ENCODE results near the gene SEC61A2.

The SEC61A2 gene

DNA sequence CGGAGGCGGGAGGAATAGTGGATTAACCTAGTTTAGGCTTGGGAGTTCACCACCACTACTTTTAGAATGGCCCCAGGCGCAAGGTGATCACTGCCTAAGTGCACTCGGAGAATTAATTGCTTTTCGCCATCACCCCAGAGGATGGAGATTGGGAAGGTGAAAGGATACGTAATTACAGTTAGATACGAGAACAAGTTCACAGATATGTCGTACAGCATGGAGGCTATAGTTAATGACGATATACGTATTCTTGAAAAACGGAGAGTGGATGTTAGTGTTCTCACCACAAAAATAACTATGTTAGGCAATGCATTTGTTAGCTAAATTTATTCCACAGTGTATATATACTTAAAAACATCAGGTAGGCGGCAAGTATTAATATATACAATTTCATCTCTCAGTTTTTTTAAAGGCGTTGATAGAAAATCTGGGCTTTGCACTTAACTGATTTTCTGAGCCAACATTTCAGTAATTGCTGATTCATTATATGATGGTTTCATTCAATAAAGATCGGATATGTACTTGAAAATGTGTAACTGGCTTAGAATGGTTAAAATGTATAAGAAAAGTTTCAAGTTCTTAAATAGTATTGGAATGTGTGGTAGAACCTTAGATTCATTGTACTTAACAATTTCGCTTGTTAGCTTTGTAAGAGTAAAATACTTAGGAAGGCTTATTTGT, 67.2 kb downstream of the SEC61A2 start:
- no peak for DNase-seq (ENCODE audit: low spot score)

- DNase-seq (ENCODE audit: low spot score): no peak
Observed at GRCh38 chr10:12198156-12198555, 68.7 kb downstream of the SEC61A2 start.

- no peak for DNase-seq (ENCODE audit: low spot score)
Observed at GRCh38 chr10:12200850-12201249, 71.4 kb downstream of the SEC61A2 start.

DNA sequence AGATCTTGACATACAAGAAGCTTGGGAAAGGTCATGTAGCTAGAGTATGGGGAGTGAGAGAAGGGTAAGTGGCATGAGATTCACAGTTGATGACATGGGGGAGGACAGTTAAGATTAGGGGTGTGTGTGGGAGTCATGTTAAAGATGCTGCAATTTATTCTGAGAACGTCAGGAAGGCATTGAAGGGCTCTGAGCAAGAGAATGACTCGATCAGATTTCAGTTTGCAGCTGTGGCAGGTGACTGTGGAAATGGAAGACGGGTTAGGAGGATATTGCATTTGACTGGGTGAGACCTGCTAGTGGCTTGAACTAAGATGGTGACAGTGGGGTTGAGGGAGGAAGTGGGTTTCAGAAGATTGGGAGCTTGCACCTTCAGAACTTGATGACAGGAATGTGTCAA, 72.1 kb downstream of the SEC61A2 start:
- DNase-seq (ENCODE audit: low spot score): no peak

DNA sequence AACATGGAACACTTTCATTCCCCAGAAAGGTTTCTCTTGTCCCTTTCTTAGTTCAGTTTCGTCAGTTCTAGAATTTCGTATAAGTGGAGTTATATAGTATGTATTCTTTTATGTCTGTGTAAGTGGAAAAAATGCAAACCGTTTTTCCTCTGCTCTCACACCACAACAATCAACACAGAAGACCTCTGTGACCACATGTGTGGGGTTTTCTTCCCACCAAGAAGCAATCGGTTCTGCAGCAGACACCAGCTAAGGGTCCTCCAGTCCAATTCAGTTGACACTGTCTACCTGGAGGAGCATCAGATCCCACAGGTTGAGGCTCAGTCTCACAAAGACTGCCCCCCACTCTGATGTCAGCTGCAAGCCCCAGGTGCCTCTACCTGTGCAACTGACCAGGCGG, 72.7 kb downstream of the SEC61A2 start:
- DNase-seq (ENCODE audit: low spot score): no peak

- DNase-seq (ENCODE audit: low spot score): no peak
Observed at GRCh38 chr10:12205082-12205481, 75.6 kb downstream of the SEC61A2 start.

GRCh38 chr10:12207114-12207513, 77.6 kb downstream of the SEC61A2 start:
- no peak for DNase-seq (ENCODE audit: low spot score)

- no peak for DNase-seq (ENCODE audit: low spot score)
Observed at GRCh38 chr10:12208460-12208859, 79.0 kb downstream of the SEC61A2 start.

DNA sequence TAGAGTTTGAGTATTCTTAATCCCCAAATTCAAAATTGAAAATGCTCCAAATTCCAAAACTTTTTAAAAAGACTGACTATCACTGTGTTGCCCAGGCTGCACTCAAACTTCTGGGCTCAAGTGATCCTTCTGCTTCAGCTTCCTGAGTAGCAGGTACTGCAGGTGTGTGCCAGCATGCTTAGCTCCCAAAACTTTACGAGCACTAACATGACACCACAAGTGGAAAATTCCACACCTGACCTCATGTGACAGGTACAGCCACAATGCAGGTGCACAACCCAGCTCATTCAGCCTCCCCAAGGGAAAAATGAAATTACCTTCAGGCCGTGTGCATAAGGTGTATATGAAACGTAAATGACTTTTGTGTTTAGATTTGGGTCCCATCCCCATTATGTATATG, 83.0 kb downstream of the SEC61A2 start:
- DNase-seq (ENCODE audit: low spot score): no peak

DNA sequence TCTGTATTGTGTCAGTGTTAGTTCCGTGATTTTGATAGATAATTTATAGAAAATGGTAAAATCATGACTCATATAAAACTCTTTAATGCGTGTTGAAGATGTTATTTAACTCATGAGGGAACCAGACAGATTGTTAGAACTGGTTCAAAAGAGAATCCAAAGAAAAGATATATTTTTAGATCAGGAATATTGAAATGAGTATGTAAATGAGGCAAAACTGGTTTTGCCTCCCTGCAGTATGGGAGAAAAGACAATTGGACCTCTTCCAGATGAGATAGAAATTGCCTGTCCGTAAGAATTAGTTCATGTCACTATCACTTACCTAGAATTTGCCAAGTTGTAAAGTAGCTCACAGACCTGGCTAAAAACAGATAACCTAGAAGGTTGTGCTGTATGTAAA, 84.1 kb downstream of the SEC61A2 start:
- no peak for DNase-seq (ENCODE audit: low spot score)

GRCh38 chr10:12214093-12214492, 84.6 kb downstream of the SEC61A2 start:
- no peak for DNase-seq (ENCODE audit: low spot score)

DNA sequence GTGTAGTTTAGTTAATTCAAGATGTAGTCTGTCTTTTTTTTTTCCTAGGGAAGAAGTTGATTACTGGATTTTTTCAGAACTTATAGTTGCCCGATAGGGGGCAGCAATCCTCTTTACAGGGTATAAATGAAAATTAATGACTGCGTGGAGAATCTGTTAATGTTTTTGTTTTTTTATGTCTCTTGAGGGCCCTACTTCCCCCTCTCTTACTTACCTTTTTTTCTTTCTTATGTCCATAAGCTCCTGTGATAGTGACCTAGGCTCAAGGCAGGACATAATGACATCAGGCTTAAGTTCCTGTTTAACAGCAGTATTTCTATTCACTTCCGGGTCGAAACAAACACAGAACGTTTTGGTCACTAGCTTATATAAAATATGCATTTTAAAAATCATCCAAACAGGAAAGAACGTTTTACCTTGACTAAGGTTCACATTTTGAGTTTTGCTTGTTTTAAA, 85.3 kb downstream of the SEC61A2 start:
- peak; percentile 23 for DNase-seq (ENCODE audit: low spot score)

All from iPS-NIHi11 (cell line).